Neuronal stem cell (in vitro differentiated cells): Measurements from ENCODE around the gene TRNAU1AP.

Experiments used
- DNase-seq: peaks from one replicate; pipeline ENCODE4 v3.0.0-alpha.2; 2013; ENCODE audit warnings: low spot score
- H2AFZ ChIP-seq: one replicate; pipeline ENCODE4 v1.6.1; 2013; ENCODE audit warnings: mild to moderate bottlenecking, low read length, inconsistent platforms
- H2AK5ac ChIP-seq: 2 replicates; pipeline ENCODE4 v1.6.1; 2013; ENCODE audit warnings: low read depth, mild to moderate bottlenecking, inconsistent platforms, low read length, moderate library complexity, mixed read lengths
- H2BK120ac ChIP-seq: 2 replicates; pipeline ENCODE4 v1.6.1; 2013; ENCODE audit warnings: low read depth, mild to moderate bottlenecking, inconsistent platforms, low read length, moderate library complexity, mixed read lengths
- H2BK12ac ChIP-seq: one replicate; pipeline ENCODE4 v1.6.1; 2013; ENCODE audit warnings: low read length, inconsistent platforms
- H2BK15ac ChIP-seq: 2 replicates; pipeline ENCODE4 v1.6.1; 2013; ENCODE audit warnings: mild to moderate bottlenecking, low read length, inconsistent platforms, mixed read lengths
- H2BK5ac ChIP-seq: one replicate; pipeline ENCODE4 v1.6.1; 2013; ENCODE audit warnings: inconsistent platforms, mild to moderate bottlenecking, low read length, moderate library complexity
- H3K14ac ChIP-seq: one replicate; pipeline ENCODE4 v1.6.1; 2013; ENCODE audit warnings: low read length, inconsistent platforms
- H3K18ac ChIP-seq: 2 replicates; pipeline ENCODE4 v1.6.1; 2013; ENCODE audit warnings: low read length, inconsistent platforms
- H3K23ac ChIP-seq: 2 replicates; pipeline ENCODE4 v1.6.1; 2013; ENCODE audit warnings: low read depth, mild to moderate bottlenecking, mixed read lengths, low read length, inconsistent platforms; ENCODE audit not compliant: poor library complexity
- H3K27ac ChIP-seq: replicated peaks from 3 replicates; pipeline ENCODE4 v1.5.1; 2013; ENCODE audit warnings: low read length, inconsistent platforms
- H3K27me3 ChIP-seq, 3 experiments: 2 replicates each; pipeline ENCODE4 v1.6.1; 2013; ENCODE audit warnings: low read length in 3 of 3, mild to moderate bottlenecking in 2 of 3, inconsistent platforms in 1 of 3, low read depth in 1 of 3, mixed read lengths in 1 of 3, moderate library complexity in 1 of 3; ENCODE audit not compliant: control insufficient read depth in 3 of 3, insufficient read depth in 3 of 3
- H3K36me3 ChIP-seq, 2 donors: replicated peaks in 1 of 2; 2 replicates each; pipeline ENCODE4 v1.6.1; 2013; ENCODE audit warnings: low read length in 2 of 2; ENCODE audit not compliant: control insufficient read depth in 2 of 2, insufficient read depth in 2 of 2
- H3K4ac ChIP-seq: 2 replicates; pipeline ENCODE4 v1.6.1; 2013; ENCODE audit warnings: inconsistent platforms, mild to moderate bottlenecking, low read length, moderate library complexity
- H3K4me1 ChIP-seq, 2 donors: 1 replicate in 1 of 2; 2 replicates in 1 of 2; pipeline ENCODE4 v1.6.1; 2013; ENCODE audit warnings: low read length in 2 of 2, low read depth in 1 of 2; ENCODE audit not compliant: control insufficient read depth in 2 of 2, insufficient read depth in 1 of 2
- H3K4me2 ChIP-seq: one replicate; pipeline ENCODE4 v1.6.1; 2013; ENCODE audit warnings: mild to moderate bottlenecking, low read length, inconsistent platforms; ENCODE audit not compliant: insufficient read depth, poor library complexity, severe bottlenecking
- H3K4me3 ChIP-seq, 2 donors: 2 replicates each; pipeline ENCODE4 v1.5.1; 2013; ENCODE audit warnings: low read length in 2 of 2, mild to moderate bottlenecking in 2 of 2, inconsistent platforms in 1 of 2, moderate library complexity in 1 of 2
- H3K79me1 ChIP-seq: one replicate; pipeline ENCODE4 v1.6.1; 2013; ENCODE audit warnings: low read depth, mild to moderate bottlenecking, inconsistent platforms, low read length, moderate library complexity
- H3K9ac ChIP-seq: one replicate; pipeline ENCODE4 v1.6.1; 2013; ENCODE audit warnings: mild to moderate bottlenecking, low read depth, low read length, inconsistent platforms; ENCODE audit not compliant: poor library complexity
- H3K9me3 ChIP-seq, 2 donors: replicated peaks in 1 of 2; 2 replicates each; pipeline versions ENCODE3 to v1.6.1; 2013; ENCODE audit warnings: low read length in 2 of 2, mild to moderate bottlenecking in 2 of 2, inconsistent platforms in 1 of 2, low read depth in 1 of 2, mixed read lengths in 1 of 2, moderate library complexity in 1 of 2; ENCODE audit not compliant: control insufficient read depth in 2 of 2, insufficient read depth in 1 of 2
- H4K8ac ChIP-seq: one replicate; pipeline ENCODE4 v1.6.1; 2013; ENCODE audit warnings: low read depth, mild to moderate bottlenecking, inconsistent platforms, low read length, moderate library complexity
- H4K91ac ChIP-seq: one replicate; pipeline ENCODE4 v1.6.1; 2013; ENCODE audit warnings: low read length, low read depth, mild to moderate bottlenecking, inconsistent platforms; ENCODE audit not compliant: poor library complexity
- WGBS, 2 donors: extraction: QIAGEN DNeasy Blood & Tissue Kit; methylation state at CpG; one replicate each; pipeline ENCODE4 v1.1.7; 2013; ENCODE audit warnings: missing lambda C conversion rate in 2 of 2, mixed read lengths in 1 of 2; ENCODE audit not compliant: insufficient read length in 2 of 2, insufficient replicate concordance in 1 of 2; ENCODE audit errors: extremely low coverage in 2 of 2; 5-methylcytosine and 5-hydroxymethylcytosine counted together

Gene TRNAU1AP

GRCh38 chr1:28579401-28579800 is 26.5 kb downstream of the TRNAU1AP start:
- Histone ChIP-seq H2BK5ac (no peak overlapping the region), H4K91ac (no peak overlapping the region), H2AK5ac (no peak overlapping the region), H2BK15ac (no peak overlapping the region), H3K79me1 (peaks cover 5% of the 10 kb centered on the region), H3K9me3 (no peaks in the 10 kb centered on the region), H3K36me3 (peaks cover 32 to 53% of the 10 kb centered on the region in 2 donors), H3K4ac (no peak overlapping the region), H2BK120ac (no peak overlapping the region), H4K8ac (no peak overlapping the region), H3K14ac (no peak overlapping the region), H3K4me1 (peaks cover 6 to 9% of the 10 kb centered on the region in 2 donors), H3K27ac (no peak overlapping the region), H3K4me2 (no peak overlapping the region), H3K4me3 (no peak overlapping the region), H2BK12ac (no peak overlapping the region), H3K23ac (no peak overlapping the region), H3K27me3 (peaks cover 0 to 9% (median 0%) of the 10 kb centered on the region in 3 experiments), H3K9ac (no peak overlapping the region), H3K18ac (no peak overlapping the region), H2AFZ (no peak overlapping the region)
- no CpG with 5 or more reads among the region's 1 CpG for WGBS, 2 donors
- DNase-seq: no peak

GRCh38 chr1:28580722-28581530 is 28.0 kb downstream of the TRNAU1AP start:
- Histone ChIP-seq H2BK120ac (no peak overlapping the region), H3K27ac (no peak overlapping the region)
- DNase-seq: peak; percentile 53

GRCh38 chr1:28581531-28582247 is 28.8 kb downstream of the TRNAU1AP start:
- Histone ChIP-seq H3K9ac (peak overlapping the region; percentile 89), H3K27me3 (peaks cover 0 to 9% (median 0%) of the 10 kb centered on the region in 3 experiments), H2BK120ac (peak overlapping the region; percentile 93), H2BK12ac (no peak overlapping the region), H3K9me3 (peaks cover 0 to 1% of the 10 kb centered on the region in 2 donors), H4K8ac (no peak overlapping the region), H4K91ac (no peak overlapping the region), H3K27ac (no peak overlapping the region), H2AK5ac (no peak overlapping the region), H3K4me2 (peak overlapping the region; percentile 97), H2BK5ac (peak overlapping the region; percentile 84), H2BK15ac (peak overlapping the region; percentile 75), H3K18ac (peak overlapping the region; percentile 92), H2AFZ (peak overlapping the region; percentile 100), H3K36me3 (peaks cover 31 to 44% of the 10 kb centered on the region in 2 donors), H3K4me1 (peaks cover 6 to 9% of the 10 kb centered on the region in 2 donors), H3K14ac (peak overlapping the region; percentile 5), H3K4me3 (peak overlapping the region; percentile 69 to 92), H3K79me1 (peaks cover 5% of the 10 kb centered on the region), H3K23ac (peak overlapping the region; percentile 100), H3K4ac (no peak overlapping the region)
- no CpG with 5 or more reads among the region's 75 CpGs for WGBS, 2 donors
- peak; percentile 95 for DNase-seq

More at GRCh38 chr1:28580722-28581530, 28.0 kb downstream of the TRNAU1AP start:
- Histone ChIP-seq H4K8ac (no peak overlapping the region), H3K14ac (peak overlapping the region; percentile 5), H3K79me1 (peaks cover 5% of the 10 kb centered on the region), H2BK15ac (no peak overlapping the region), H3K9ac (peak overlapping the region; percentile 84), H3K9me3 (peaks cover 0 to 1% of the 10 kb centered on the region in 2 donors), H3K36me3 (peaks cover 32 to 46% of the 10 kb centered on the region in 2 donors), H3K23ac (no peak overlapping the region), H3K4me1 (peaks cover 6 to 9% of the 10 kb centered on the region in 2 donors), H3K4me3 (peak overlapping the region; percentile 69 to 92), H3K27me3 (peaks cover 0 to 9% (median 0%) of the 10 kb centered on the region in 3 experiments), H3K4ac (no peak overlapping the region), H4K91ac (no peak overlapping the region), H3K4me2 (peak overlapping the region; percentile 76), H2BK5ac (no peak overlapping the region), H2AFZ (peak overlapping the region; percentile 100), H2BK12ac (no peak overlapping the region), H2AK5ac (no peak overlapping the region), H3K18ac (peak overlapping the region; percentile 85)
- no CpG with 5 or more reads among the region's 26 CpGs for WGBS, 2 donors

- H3K4ac ChIP-seq: no peak overlapping the region
- H3K79me1 ChIP-seq: peaks cover 5% of the 10 kb centered on the region
- H2BK5ac ChIP-seq: peak overlapping the region; percentile 84
- H4K8ac ChIP-seq: no peak overlapping the region
- peak overlapping the region; percentile 75 for H2BK15ac ChIP-seq
- peaks cover 26 to 39% of the 10 kb centered on the region in 2 donors for H3K36me3 ChIP-seq
- H3K9me3 ChIP-seq: peaks cover 0 to 1% of the 10 kb centered on the region in 2 donors
- no peak overlapping the region for H3K14ac ChIP-seq
- H2AFZ ChIP-seq: peak overlapping the region; percentile 100
- H2AK5ac ChIP-seq: no peak overlapping the region
- peaks cover 6 to 9% of the 10 kb centered on the region in 2 donors for H3K4me1 ChIP-seq
- no peak for DNase-seq
- peak overlapping the region; percentile 69 to 80 for H3K4me3 ChIP-seq
- peak overlapping the region; percentile 93 for H2BK120ac ChIP-seq
- H3K27me3 ChIP-seq: peaks cover 0 to 9% (median 0%) of the 10 kb centered on the region in 3 experiments
- H3K18ac ChIP-seq: peak overlapping the region; percentile 92
- H3K4me2 ChIP-seq: peak overlapping the region; percentile 97
- H3K9ac ChIP-seq: peak overlapping the region; percentile 89
- H2BK12ac ChIP-seq: no peak overlapping the region
- H3K23ac ChIP-seq: no peak overlapping the region
- H3K27ac ChIP-seq: no peak overlapping the region
- no CpG with 5 or more reads among the region's 10 CpGs for WGBS, 2 donors
- H4K91ac ChIP-seq: no peak overlapping the region
Observed at GRCh38 chr1:28582248-28582615, 29.3 kb downstream of the TRNAU1AP start.
